Erythroblast (primary cell): Measurements from ENCODE around the gene CPSF2.

Source experiments
- DNase-seq, 2 experiments: peaks; one replicate each; lab custom pipeline; 2025; lab: John Stamatoyannopoulos, UW
- GATA1 ChIP-seq: IDR thresholded peaks from 2 replicates; pipeline ENCODE4 v1.6.1; 2011; ENCODE audit warnings: low read depth, mild to moderate bottlenecking, control low read depth, low read length, moderate library complexity
- POLR2A ChIP-seq: IDR thresholded peaks from 2 replicates; pipeline ENCODE4 v1.6.1; 2011; ENCODE audit warnings: mild to moderate bottlenecking, low read length

The CPSF2 gene

GRCh38 chr14:92121670-92122350 lies at the start of gene CPSF2, which contains the start of gene NDUFB1:
Gene CPSF2, plus strand, starts transcription at chr14:92121969. Its CDS starts 9,016 bp downstream, at chr14:92130985.
Gene NDUFB1, minus strand, starts transcription at chr14:92121706. Its CDS starts 4,069 bp downstream, at chr14:92117637.
- peak; percentile 91 to 95 for DNase-seq

GRCh38 chr14:92074555-92074954 lies 47.2 kb upstream of the CPSF2 start:
- no peak for TF ChIP-seq POLR2A
- no peak for TF ChIP-seq GATA1
- no peak for DNase-seq

More at GRCh38 chr14:92121670-92122350, at the start of gene CPSF2, which contains the start of gene NDUFB1:
- TF ChIP-seq POLR2A (peak; percentile 95), GATA1 (no peak)

- TF ChIP-seq POLR2A (no peak), GATA1 (no peak)
- no peak for DNase-seq
Measured at GRCh38 chr14:92088494-92088893, 33.3 kb upstream of the CPSF2 start.

GRCh38 chr14:92093320-92093719 lies 28.4 kb upstream of the CPSF2 start:
- peak in 1 of 2 experiments; percentile 19 for DNase-seq

GRCh38 chr14:92099802-92100201 lies 22.0 kb upstream of the CPSF2 start:
- TF ChIP-seq POLR2A (no peak), GATA1 (no peak)
- no peak for DNase-seq

More at GRCh38 chr14:92093320-92093719, 28.4 kb upstream of the CPSF2 start:
- TF ChIP-seq GATA1 (no peak), POLR2A (no peak)

GRCh38 chr14:92103363-92103989 lies 18.3 kb upstream of the CPSF2 start:
- TF ChIP-seq POLR2A (no peak), GATA1 (no peak)
- DNase-seq, result no peak

GRCh38 chr14:92105073-92105892 lies 16.5 kb upstream of the CPSF2 start:
- DNase-seq, result no peak
- TF ChIP-seq GATA1, result no peak
- no peak for TF ChIP-seq POLR2A

GRCh38 chr14:92105893-92106142 lies 16.0 kb upstream of the CPSF2 start:
- TF ChIP-seq POLR2A (no peak), GATA1 (no peak)
- peak in 1 of 2 experiments; percentile 72 for DNase-seq

- TF ChIP-seq GATA1 (no peak), POLR2A (peak; percentile 57)
- DNase-seq, result peak; percentile 98 to 99
Measured at GRCh38 chr14:92106143-92106926, 15.4 kb upstream of the CPSF2 start, which contains the start of gene ATXN3. Gene ATXN3, minus strand, starts transcription at chr14:92106582. Its CDS starts 30 bp downstream, at chr14:92106552.

- TF ChIP-seq GATA1 (no peak), POLR2A (no peak)
- DNase-seq, result no peak
Measured at GRCh38 chr14:92108345-92109254, 13.2 kb upstream of the CPSF2 start.

- TF ChIP-seq GATA1 (no peak), POLR2A (no peak)
Measured at GRCh38 chr14:92109490-92109889, 12.3 kb upstream of the CPSF2 start.

GRCh38 chr14:92121207-92121669 lies 531 bp upstream of the CPSF2 start:
- DNase-seq, result peak; percentile 60 to 73
- TF ChIP-seq POLR2A, result no peak
- TF ChIP-seq GATA1, result no peak

More at GRCh38 chr14:92109490-92109889, 12.3 kb upstream of the CPSF2 start:
- no peak for DNase-seq
